GM11168 (cell line): Measurements from ENCODE around the gene NEURL1.
"Not testable (repeated sequence)": the region's sequence is repeated elsewhere in the genome, so short reads cannot be mapped to it uniquely, and the experiment has no call there.

Source experiments
- in situ Hi-C: fragments of 300-500 bp; cut with MboI; formaldehyde crosslinking; loops from one replicate; pipeline ENCODE4 v1.12.0; 2022; ENCODE audit warnings: low sequenced_read_pairs; ENCODE audit not compliant: unreplicated experiment

The NEURL1 gene

GRCh38 chr10:103616705-103617601, 123.4 kb downstream of the NEURL1 start:
- in situ Hi-C loops, result no loop called here

DNA sequence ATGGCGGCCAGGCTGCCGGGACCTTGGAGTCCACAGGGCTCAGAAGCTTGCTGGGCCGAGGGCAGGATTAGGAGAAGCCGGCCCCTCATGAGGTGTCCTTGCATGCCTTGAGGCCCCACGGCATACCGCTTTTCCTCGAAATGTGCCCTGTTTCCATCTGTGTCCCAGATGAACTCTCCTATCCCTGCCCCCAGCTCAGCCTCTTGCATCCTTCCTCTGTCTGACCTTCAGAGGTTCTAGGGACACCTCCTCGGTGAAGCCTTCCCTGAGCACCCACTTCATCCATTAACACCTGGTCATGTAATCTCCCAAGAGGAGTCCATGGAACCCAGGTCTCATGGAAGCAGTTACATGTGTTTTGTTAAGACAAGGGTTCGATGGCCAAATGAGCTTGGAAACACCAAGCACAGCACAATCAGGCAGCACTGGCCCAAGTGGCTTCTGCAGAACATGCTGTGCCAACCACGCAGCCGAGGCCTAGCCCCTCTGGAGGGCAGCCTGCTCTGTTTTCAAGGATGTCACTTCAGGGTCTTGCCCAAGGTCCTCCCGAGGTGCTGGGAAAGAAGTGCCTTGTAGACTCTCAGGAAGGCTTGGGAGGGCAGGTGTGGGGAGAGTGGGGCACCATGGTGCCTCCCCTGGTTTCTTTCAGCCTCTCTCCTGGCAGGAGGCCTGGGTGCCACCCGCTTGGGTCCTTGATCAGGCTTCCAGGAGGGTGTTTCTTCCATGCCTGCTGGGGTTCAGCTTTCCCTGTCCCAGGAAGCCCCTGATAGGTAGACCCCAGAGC, 124.3 kb downstream of the NEURL1 start:
- in situ Hi-C loops, result no loop called here

DNA sequence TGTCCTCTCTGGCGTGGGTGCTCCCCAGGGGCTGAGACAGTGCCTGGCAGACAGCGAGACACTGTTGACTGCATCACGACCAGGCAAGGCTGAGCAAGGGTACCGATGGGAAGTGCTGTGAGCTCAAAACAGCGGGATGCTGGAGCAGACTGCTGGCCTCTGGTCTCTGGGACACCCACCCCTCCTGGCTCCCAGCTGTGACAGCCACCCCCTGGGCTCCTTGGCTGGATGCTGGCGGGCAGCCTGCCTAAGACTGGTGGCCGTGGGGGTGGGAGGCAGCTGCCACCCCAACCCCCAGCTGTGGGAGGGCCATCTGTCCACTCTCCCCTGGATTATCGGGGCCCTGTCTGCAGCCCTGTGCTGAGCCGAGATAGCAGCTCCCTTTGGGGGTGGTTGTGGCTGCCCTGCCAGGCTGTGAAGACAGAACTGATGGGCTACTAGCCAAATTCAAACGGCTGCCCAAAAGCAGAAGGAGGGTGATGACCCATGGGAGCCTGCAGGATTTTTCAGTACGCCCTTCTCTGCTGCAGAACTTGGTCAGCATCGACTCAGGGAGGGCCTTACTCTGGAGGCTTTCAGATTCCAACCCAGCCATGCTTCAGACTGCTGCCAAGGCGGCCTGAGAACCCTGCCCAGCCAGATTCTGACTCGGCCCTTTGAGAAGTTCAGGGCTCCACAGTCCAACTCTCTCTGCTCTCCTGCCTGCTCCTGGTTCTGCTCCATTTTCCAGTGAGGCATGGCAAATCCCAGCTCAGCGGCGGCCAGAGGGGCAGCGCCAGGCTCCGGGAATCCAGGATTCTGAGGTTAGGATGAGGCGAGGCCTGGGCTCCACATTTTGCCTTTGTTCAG, 125.3 kb downstream of the NEURL1 start:
- in situ Hi-C loops, result no loop called here

- in situ Hi-C loops, result no loop called here
Measured at GRCh38 chr10:103619424-103620351, 126.2 kb downstream of the NEURL1 start.

DNA sequence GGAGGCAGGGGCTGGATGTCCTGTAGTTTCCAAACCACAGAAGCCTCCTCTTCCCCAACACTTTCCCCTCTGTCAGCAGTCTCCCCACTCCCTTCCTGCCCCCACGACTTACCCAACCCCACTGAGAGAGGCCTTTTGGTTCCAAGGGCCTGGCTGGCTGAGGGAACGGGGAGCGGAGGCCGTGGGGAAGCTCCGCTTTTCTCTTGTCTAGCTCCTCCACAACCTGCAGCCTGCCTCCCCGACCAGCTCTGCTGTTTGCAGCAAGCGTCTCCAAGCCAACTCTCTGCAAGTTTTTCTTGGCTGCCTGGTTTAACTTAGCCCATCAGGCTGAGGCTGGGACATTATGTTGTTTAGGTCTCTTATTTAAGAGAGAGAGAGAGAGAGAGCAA, 126.8 kb downstream of the NEURL1 start:
- in situ Hi-C loops, result no loop called here

- in situ Hi-C loops, result no loop called here
Measured at GRCh38 chr10:103620891-103621782, 127.6 kb downstream of the NEURL1 start.

GRCh38 chr10:103621783-103622125, 128.2 kb downstream of the NEURL1 start:
- in situ Hi-C loops, result no loop called here

GRCh38 chr10:103622286-103622685, 128.8 kb downstream of the NEURL1 start:
- in situ Hi-C loops, result no loop called here

- in situ Hi-C loops, result no loop called here
Measured at GRCh38 chr10:103622935-103623574, 129.6 kb downstream of the NEURL1 start.

DNA sequence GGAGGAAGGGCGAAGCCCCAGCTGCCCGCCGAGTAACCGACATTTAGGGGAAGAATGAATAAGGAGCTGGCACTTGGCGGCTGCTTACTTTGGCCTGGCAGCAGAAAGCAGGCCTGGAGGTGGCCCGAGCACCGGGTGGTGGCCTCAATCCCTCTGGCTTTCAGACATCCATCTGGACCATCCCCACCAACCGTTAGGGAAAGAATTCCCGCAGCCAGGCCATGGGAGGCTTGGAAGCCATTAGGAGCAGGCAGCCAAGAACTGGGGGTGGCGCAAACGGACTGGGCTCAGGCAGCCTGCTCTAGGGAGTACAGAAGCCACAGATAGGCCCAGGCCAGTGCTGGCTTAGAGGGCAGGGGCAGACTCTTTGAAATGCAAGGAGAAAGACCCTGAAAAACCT, 132.7 kb downstream of the NEURL1 start:
- in situ Hi-C loops, result no loop called here

GRCh38 chr10:103627111-103627892, 133.8 kb downstream of the NEURL1 start:
- in situ Hi-C loops, result no loop called here

GRCh38 chr10:103627893-103628292, 134.4 kb downstream of the NEURL1 start:
- in situ Hi-C loops, result no loop called here

DNA sequence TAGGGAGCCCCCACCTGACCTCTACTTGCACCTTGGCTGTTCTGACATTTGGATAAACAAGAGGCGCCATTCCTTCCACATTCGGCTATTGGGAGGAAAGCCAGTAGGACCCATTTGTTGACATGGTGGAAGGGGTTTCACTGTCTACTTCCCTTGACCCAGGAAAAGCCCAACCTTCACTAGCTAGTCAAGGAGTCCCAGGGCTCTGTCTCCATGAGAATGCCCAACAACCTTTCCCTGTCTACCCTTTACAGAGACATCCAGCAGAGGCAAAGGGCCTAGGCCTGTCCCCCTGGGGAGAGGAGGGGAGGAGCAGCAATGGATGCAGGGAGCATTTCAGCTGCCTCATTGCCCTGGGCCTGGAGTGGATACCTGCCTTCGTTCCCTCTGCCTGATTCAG, 136.1 kb downstream of the NEURL1 start:
- in situ Hi-C loops, result no loop called here

DNA sequence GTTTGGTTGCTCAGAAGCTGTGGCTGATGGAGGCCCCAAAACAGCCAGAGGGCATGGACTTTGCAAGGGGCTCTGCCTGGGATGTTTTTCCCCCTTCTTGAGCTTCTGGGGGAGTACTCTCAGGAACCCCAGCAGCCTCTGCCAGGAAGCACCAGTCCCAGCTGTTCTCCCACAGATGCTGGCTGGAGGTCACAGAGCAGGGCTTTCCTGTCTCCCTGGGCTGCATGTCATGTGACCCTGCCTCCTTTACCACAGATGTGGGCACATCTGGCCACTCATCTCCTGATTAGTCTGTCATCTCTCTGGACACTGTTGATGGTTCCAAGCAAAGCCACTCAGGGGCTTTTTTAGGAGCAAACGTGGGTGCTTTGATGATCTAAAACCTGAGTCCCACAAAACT, 136.7 kb downstream of the NEURL1 start:
- in situ Hi-C loops, result no loop called here

- in situ Hi-C loops, result no loop called here
Measured at GRCh38 chr10:103632247-103632642, 138.7 kb downstream of the NEURL1 start.

GRCh38 chr10:103632871-103633270, 139.4 kb downstream of the NEURL1 start:
- in situ Hi-C loops, result not testable (repeated sequence)

DNA sequence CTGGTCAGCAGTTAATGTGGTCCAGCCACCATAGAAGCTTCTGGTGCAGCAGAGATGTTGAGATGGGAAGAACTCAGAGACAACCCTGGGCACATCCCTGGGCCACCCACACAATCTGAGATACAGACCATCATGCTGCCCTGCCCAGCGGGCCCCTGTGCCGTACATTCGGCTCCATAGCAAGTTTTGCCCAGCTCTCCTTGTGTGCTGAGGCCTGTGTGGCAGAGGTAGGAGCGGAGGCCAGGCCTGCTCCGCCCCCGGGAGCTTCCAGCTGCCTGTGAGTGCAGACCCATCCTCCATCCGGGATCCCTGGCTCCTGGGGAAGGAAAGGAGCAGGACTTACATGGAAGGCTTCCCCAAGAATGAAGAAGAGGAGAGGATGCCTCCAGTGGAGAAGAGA, 140.3 kb downstream of the NEURL1 start:
- in situ Hi-C loops, result no loop called here
